ENCODE measurements around the gene RALGDS.
A peak's percentile ranks its signal among the peaks of the same experiment; 100 is the strongest.
"Not testable (repeated sequence)": the region's sequence is repeated elsewhere in the genome, so short reads cannot be mapped to it uniquely, and the experiment has no call there.

The RALGDS gene
- 12.9 to 67.1 (median 48.6) reads per million in 3 experiments for total RNA-seq

GRCh38 chr9:133121198-133121914, at the start of gene RALGDS:
TSS of gene RALGDS (minus strand) at chr9:133121240. CDS start at chr9:133121154, 86 bp downstream.
- DNase-seq: peak; percentile 85

GRCh38 chr9:133170716-133171115, 49.7 kb upstream of the RALGDS start:
- no peak for DNase-seq

- not testable (repeated sequence) for DNase-seq
These were observed 48.6 kb upstream of the RALGDS start for GRCh38 chr9:133169687-133170086.

GRCh38 chr9:133169102-133169501, 48.1 kb upstream of the RALGDS start:
- no peak for DNase-seq

GRCh38 chr9:133168432-133168831, 47.4 kb upstream of the RALGDS start:
- DNase-seq: no peak

GRCh38 chr9:133167769-133168168, 46.7 kb upstream of the RALGDS start:
- DNase-seq: no peak

- no peak for DNase-seq
These were observed 46.2 kb upstream of the RALGDS start for GRCh38 chr9:133167096-133167730.

- DNase-seq: no peak
These were observed 45.4 kb upstream of the RALGDS start for GRCh38 chr9:133166392-133166791.

GRCh38 chr9:133165452-133165730, 44.4 kb upstream of the RALGDS start:
- no peak for DNase-seq

GRCh38 chr9:133164191-133164590, 43.2 kb upstream of the RALGDS start:
- DNase-seq: no peak

GRCh38 chr9:133163504-133164172, 42.6 kb upstream of the RALGDS start, which contains the start of gene GBGT1:
TSS of gene GBGT1 (minus strand) at chr9:133163914. CDS start at chr9:133162412, 1,502 bp downstream.
- peak; percentile 34 for DNase-seq

- no peak for DNase-seq
These were observed 41.9 kb upstream of the RALGDS start for GRCh38 chr9:133162861-133163503.

GRCh38 chr9:133161547-133161950, 40.5 kb upstream of the RALGDS start:
- no peak for DNase-seq

GRCh38 chr9:133160742-133161546, 39.9 kb upstream of the RALGDS start:
- no peak for DNase-seq

GRCh38 chr9:133158695-133159094, 37.7 kb upstream of the RALGDS start:
- DNase-seq: no peak

- DNase-seq: no peak
These were observed 34.1 kb upstream of the RALGDS start for GRCh38 chr9:133155156-133155555.

- no peak for DNase-seq
These were observed 33.3 kb upstream of the RALGDS start for GRCh38 chr9:133154097-133154989.

- no peak for DNase-seq
These were observed 32.4 kb upstream of the RALGDS start for GRCh38 chr9:133153227-133154096.

- no peak for DNase-seq
These were observed 30.8 kb upstream of the RALGDS start for GRCh38 chr9:133151601-133152525.
